ENCODE results near the gene LTA.

Gene LTA

GRCh38 chr6:31541059-31541657, 30.9 kb upstream of the LTA start:
- TF ChIP-seq, protein P1, sequence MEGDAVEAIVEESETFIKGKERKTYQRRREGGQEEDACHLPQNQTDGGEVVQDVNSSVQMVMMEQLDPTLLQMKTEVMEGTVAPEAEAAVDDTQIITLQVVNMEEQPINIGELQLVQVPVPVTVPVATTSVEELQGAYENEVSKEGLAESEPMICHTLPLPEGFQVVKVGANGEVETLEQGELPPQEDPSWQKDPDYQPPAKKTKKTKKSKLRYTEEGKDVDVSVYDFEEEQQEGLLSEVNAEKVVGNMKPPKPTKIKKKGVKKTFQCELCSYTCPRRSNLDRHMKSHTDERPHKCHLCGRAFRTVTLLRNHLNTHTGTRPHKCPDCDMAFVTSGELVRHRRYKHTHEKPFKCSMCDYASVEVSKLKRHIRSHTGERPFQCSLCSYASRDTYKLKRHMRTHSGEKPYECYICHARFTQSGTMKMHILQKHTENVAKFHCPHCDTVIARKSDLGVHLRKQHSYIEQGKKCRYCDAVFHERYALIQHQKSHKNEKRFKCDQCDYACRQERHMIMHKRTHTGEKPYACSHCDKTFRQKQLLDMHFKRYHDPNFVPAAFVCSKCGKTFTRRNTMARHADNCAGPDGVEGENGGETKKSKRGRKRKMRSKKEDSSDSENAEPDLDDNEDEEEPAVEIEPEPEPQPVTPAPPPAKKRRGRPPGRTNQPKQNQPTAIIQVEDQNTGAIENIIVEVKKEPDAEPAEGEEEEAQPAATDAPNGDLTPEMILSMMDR (IDR thresholded peaks at IDR 0.05; ENCODE audit: control extremely low read depth, extremely low read depth, low read depth, missing control alignments) = no peak
- DNase-seq (ENCODE audit: extremely low spot score) = peak; percentile 41
- ChIA-PET CTCF (interaction anchor here (0.8 to 54.8 kb wide), 11 partner anchors 9 to 289 kb away, joined by 3 to 2725 read pairs (median 4); partner anchors contain the start of genes LST1, LTB, MCCD1 and NCR3), POLR2A (interaction anchor here (0.6 to 2.2 kb wide), 18 partner anchors 10 to 589 kb away, joined by 3 to 14 read pairs (median 4); partner anchors contain the start of genes LST1, LTA, MCCD1 and MICB)

DNA sequence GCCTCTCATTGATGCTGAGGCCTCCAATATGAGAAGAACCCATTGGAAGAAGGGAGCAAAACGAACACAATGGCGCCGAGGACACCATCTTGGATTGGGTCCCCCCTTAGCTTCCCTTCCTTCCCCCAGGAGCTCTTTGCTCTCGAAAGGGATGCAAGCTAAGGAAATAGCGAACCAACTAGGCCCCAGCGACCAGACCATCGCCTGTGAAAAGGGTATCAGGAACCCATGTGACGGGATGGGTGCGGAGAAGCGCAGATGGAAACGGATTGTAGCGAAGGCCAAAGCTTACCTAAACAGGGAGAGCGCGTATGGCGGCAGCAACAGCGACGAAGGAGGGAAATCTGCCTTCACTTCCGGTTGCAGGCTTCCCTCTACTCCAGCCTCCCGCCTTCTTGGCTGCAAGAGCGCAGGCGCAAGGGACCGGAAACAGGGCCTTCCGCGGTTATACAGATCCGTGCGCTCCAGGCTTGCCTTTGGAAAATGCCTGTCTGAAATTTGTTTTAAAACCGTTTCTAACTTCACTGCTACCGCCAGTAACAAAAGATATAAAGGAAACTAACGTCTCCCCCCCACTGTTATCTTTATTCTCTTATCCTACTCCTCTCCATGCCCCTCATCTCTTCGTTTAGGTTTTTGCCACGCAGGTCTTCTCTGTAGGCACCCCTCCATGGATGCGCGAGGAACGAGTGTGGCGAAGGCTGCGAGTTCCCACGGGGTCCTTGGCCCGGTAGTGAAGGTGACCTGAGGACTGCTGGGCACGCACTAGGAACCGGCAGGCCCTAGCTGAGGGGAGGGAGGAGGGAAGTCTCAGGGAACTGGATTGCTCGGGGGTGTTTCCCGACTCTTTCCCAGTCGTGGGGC, 30.2 kb upstream of the LTA start, which contains the start of gene DDX39B:
Gene DDX39B (minus strand): TSS at position 346 of the 864 bp plus-strand sequence. CDS start 1,471 bp downstream, outside the sequence.
- POLR2A ChIA-PET = interaction anchor here (0.6 to 2.2 kb wide), 20 partner anchors 9 to 588 kb away, joined by 3 to 14 read pairs (median 4); partner anchors contain the start of genes LST1, LTA, MCCD1 and MICB
- CTCF ChIA-PET = interaction anchor here (0.8 to 54.8 kb wide), 11 partner anchors 9 to 289 kb away, joined by 3 to 2725 read pairs (median 4); partner anchors contain the start of genes LST1, LTB, MCCD1 and NCR3

GRCh38 chr6:31543639-31544038, 28.4 kb upstream of the LTA start:
- no peak for DNase-seq (ENCODE audit: extremely low spot score)
- TF ChIP-seq, protein P1 (IDR thresholded peaks at IDR 0.05; ENCODE audit: control extremely low read depth, extremely low read depth, low read depth, missing control alignments) = no peak
- ChIA-PET POLR2A (interaction anchor here (0.6 kb wide), 2 partner anchors 32 to 61 kb away, joined by 3 read pairs; partner anchors contain the start of gene TNF), CTCF (interaction anchor here (1.2 to 54.8 kb wide), 3 partner anchors 9 to 409 kb away, joined by 3 to 2725 read pairs (median 4); partner anchors contain the start of genes LST1, LTB, NCR3 and TNF)

More for the DNA sequence above, 30.2 kb upstream of the LTA start, which contains the start of gene DDX39B:
- peak; percentile 92 for DNase-seq (ENCODE audit: extremely low spot score)
- TF ChIP-seq, protein P1 (IDR thresholded peaks at IDR 0.05; ENCODE audit: control extremely low read depth, extremely low read depth, low read depth, missing control alignments) = no peak

- POLR2A ChIA-PET = interaction anchor here (0.6 to 7.3 kb wide), 2 partner anchors 33 to 99 kb away, joined by 3 to 86 read pairs; partner anchors contain the start of gene TNF
- DNase-seq (ENCODE audit: extremely low spot score) = no peak
- CTCF ChIA-PET = interaction anchor here (2.0 to 54.8 kb wide), 3 partner anchors 47 to 193 kb away, joined by 7 to 2725 read pairs (median 14); partner anchors contain the start of genes LST1, LTB, NCR3 and TNF
- TF ChIP-seq, protein P1 (IDR thresholded peaks at IDR 0.05; ENCODE audit: control extremely low read depth, extremely low read depth, low read depth, missing control alignments) = no peak
These were observed 27.4 kb upstream of the LTA start for GRCh38 chr6:31544676-31545075.

GRCh38 chr6:31545291-31545690, 26.8 kb upstream of the LTA start:
- TF ChIP-seq, protein P1 (IDR thresholded peaks at IDR 0.05; ENCODE audit: control extremely low read depth, extremely low read depth, low read depth, missing control alignments) = no peak
- no peak for DNase-seq (ENCODE audit: extremely low spot score)
- ChIA-PET POLR2A (interaction anchor here (7.3 kb wide), 1 partner anchor 32 kb away, joined by 86 read pairs; the partner anchor contains the start of gene TNF), CTCF (interaction anchor here (1.3 to 54.8 kb wide), 4 partner anchors 47 to 406 kb away, joined by 3 to 2725 read pairs (median 10); partner anchors contain the start of genes LST1, LTB, NCR3 and TNF)
